Body of pancreas (tissue), 4 donors: ENCODE measurements around the gene GRK4. TPM values are rescaled to one million over a fixed set of nuclear protein-coding genes. Genes with fewer than 3 reads are reported as not detected.

ENCODE experiments used
- ATAC-seq: fragments of 150-250 bp; one replicate; pipeline ENCODE4 v1.9.1; 2016
- DNase-seq, 4 donors: peaks; one replicate each; pipeline ENCODE4 v3.0.0-alpha.2; 2019
- H3K27ac ChIP-seq, 4 donors: fragments of 200-600 bp; sonication (generic); 1 replicate in 3 of 4; 2 replicates in 1 of 4; pipeline versions ENCODE4 v1.5.1 to v1.6.1; 2016 to 2019; ENCODE audit warnings: mild to moderate bottlenecking in 1 of 4, mixed read lengths in 1 of 4, moderate library complexity in 1 of 4
- H3K27me3 ChIP-seq, 2 donors: fragments of 200-600 bp; sonication (generic); one replicate each; pipeline ENCODE4 v1.6.0; 2016; ENCODE audit warnings: mild to moderate bottlenecking in 1 of 2
- H3K36me3 ChIP-seq, 2 donors: fragments of 200-600 bp; sonication (generic); replicated peaks in 1 of 2; 2 replicates each; pipeline ENCODE4 v1.5.1; 2016; ENCODE audit warnings: low read depth in 2 of 2; ENCODE audit not compliant: insufficient read depth in 1 of 2
- H3K4me1 ChIP-seq: fragments of 200-600 bp; sonication (generic); one replicate; pipeline ENCODE4 v1.6.0; 2016
- H3K4me3 ChIP-seq, 2 donors: fragments of 200-600 bp; sonication (generic); 1 replicate in 1 of 2; 2 replicates in 1 of 2; pipeline ENCODE4 v1.5.1; 2016 to 2019
- H3K9me3 ChIP-seq, 3 donors: fragments of 200-600 bp; sonication (generic); 1 replicate in 2 of 3; 2 replicates in 1 of 3; pipeline ENCODE4 v1.5.1; 2016
- POLR2A ChIP-seq, 3 donors: fragments of 450-650 bp; IDR thresholded peaks; one replicate each; pipeline ENCODE4 v1.6.1; 2016; ENCODE audit warnings: antibody characterized with exemption in 3 of 3, mild to moderate bottlenecking in 2 of 3
- WGBS, 2 donors: methylation state at CpG; one replicate each; pipeline ENCODE4 v1.1.5; 2017; 5-methylcytosine and 5-hydroxymethylcytosine counted together
- intact Hi-C: fragments of 100-400 bp; cut with DNase I; formaldehyde crosslinking; loops from one replicate; pipeline ENCODE4 v1.15.1; 2023
- total RNA-seq, 2 donors: library from RNA; depleted of rRNA; stranded (reverse); fragments of >200 nt; gene quantifications; one replicate each; pipeline ENCODE4 v1.1.0, GENCODE V29; 2016
- TF ChIP-seq, protein P1 (sequence below), 7 experiments: fragments of 450-650 bp in 4 of 7; fragments of 200-600 bp in 3 of 7; sonication (generic) in 3 of 7; IDR thresholded peaks; one replicate each; pipeline ENCODE4 v1.5.1; 2016 to 2019; ENCODE audit warnings: antibody characterized with exemption in 7 of 7

The GRK4 gene
- total RNA-seq, 2 donors from 2014 or later = 6.5 to 14.5 TPM

DNA sequence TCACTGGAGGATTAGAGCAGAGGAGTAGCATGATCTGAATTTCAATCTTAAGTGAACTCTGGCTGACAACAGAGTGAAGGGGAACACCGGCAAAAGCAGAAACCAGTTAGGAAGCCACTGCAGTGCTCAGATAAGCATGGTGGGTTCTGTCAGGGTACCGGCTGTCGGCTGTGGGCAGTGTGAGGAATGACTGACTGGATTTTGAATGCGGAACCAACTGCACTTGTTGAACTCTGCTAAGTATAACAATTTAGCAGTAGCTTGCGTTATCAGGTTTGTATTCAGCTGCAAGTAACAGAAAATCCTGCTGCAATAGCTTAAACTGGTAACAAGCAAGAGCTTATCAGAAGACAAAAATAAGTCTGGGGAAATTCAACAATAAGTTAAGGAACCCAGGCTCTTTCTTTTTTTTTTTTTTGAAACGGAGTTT, 116.3 kb downstream of the GRK4 start:
- H3K4me1 ChIP-seq = peaks cover 21% of the 10 kb centered on the region
- H3K9me3 ChIP-seq = no peaks in the 10 kb centered on the region
- H3K27me3 ChIP-seq = no peaks in the 10 kb centered on the region
- H3K4me3 ChIP-seq = no peak overlapping the region
- ATAC-seq (no peak), DNase-seq (no peak)
- no peak overlapping the region for H3K27ac ChIP-seq
- H3K36me3 ChIP-seq = no peaks in the 10 kb centered on the region
- intact Hi-C loops = no loop called here
- 60 to 85% methylated on average over 6 of the region's 6 CpGs for WGBS, 2 donors
- TF ChIP-seq, protein P1, sequence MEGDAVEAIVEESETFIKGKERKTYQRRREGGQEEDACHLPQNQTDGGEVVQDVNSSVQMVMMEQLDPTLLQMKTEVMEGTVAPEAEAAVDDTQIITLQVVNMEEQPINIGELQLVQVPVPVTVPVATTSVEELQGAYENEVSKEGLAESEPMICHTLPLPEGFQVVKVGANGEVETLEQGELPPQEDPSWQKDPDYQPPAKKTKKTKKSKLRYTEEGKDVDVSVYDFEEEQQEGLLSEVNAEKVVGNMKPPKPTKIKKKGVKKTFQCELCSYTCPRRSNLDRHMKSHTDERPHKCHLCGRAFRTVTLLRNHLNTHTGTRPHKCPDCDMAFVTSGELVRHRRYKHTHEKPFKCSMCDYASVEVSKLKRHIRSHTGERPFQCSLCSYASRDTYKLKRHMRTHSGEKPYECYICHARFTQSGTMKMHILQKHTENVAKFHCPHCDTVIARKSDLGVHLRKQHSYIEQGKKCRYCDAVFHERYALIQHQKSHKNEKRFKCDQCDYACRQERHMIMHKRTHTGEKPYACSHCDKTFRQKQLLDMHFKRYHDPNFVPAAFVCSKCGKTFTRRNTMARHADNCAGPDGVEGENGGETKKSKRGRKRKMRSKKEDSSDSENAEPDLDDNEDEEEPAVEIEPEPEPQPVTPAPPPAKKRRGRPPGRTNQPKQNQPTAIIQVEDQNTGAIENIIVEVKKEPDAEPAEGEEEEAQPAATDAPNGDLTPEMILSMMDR (IDR thresholded peaks at IDR 0.05) = no peak
- TF ChIP-seq POLR2A (IDR thresholded peaks at IDR 0.05) = no peak

DNA sequence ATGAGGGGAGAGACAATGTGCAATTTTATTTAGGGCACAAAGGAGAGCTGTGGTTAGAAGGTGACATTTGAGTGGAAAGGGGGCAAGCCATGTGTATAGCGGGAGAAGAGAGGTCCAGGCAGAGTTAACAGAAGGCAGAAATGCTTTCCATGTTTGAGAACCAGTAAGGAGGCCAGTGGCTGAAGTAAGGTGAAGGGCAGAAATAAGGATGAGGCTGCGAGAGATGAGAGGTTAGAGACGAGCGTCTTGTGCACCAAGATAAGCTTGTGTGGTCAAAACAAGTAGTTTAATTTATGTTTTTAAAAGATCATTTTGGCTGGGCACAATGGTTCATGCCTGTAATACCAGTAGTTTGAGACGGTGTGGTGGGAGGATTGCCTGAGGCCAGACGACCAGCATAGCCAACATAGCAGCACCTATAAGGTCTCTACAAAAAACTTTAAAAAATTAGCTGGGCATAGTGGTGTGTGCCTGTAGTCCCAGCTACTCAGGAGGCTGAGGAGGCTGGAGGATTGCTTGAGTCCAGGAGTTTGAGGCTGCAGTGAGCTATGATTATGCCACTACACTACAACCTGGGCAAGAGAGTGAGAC, 119.6 kb downstream of the GRK4 start:
- Histone ChIP-seq H3K27me3 (no peaks in the 10 kb centered on the region), H3K4me3 (no peak overlapping the region), H3K36me3 (no peaks in the 10 kb centered on the region), H3K9me3 (no peaks in the 10 kb centered on the region), H3K27ac (no peak overlapping the region), H3K4me1 (peaks cover 9% of the 10 kb centered on the region)
- 81 to 83% methylated on average over 6 of the region's 6 CpGs for WGBS, 2 donors
- intact Hi-C loops = no loop called here
- ATAC-seq = no peak
- no peak for TF ChIP-seq POLR2A (IDR thresholded peaks at IDR 0.05)
- TF ChIP-seq, protein P1 (IDR thresholded peaks at IDR 0.05) = no peak
- DNase-seq = no peak

DNA sequence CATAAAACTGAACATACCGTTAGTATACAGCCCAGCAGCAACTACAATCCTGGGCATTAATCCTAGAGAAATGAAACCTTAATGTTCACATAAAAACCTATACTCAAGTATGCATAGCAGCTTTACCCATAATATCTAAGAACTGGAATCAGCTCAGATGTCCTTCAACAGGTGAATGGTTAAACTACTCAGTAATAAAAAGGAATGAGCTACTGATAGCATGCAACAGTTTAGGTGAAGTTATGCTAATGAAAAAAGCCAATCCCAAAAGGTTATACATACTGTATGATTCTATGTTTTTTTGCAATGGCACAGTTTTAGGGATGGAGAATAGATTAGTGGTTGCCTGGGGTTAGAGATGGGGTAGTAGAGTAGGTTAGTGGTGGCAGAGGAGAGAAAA, 120.4 kb downstream of the GRK4 start:
- no peak overlapping the region for H3K4me3 ChIP-seq
- H3K9me3 ChIP-seq = no peaks in the 10 kb centered on the region
- intact Hi-C loops = no loop called here
- TF ChIP-seq, protein P1 (IDR thresholded peaks at IDR 0.05) = no peak
- no peak for TF ChIP-seq POLR2A (IDR thresholded peaks at IDR 0.05)
- H3K36me3 ChIP-seq = no peaks in the 10 kb centered on the region
- no peaks in the 10 kb centered on the region for H3K27me3 ChIP-seq
- no peak for ATAC-seq
- H3K4me1 ChIP-seq = peaks cover 8% of the 10 kb centered on the region
- DNase-seq = no peak
- 0 to 60% methylated on average over 1 of the region's 1 CpG for WGBS, 2 donors
- no peak overlapping the region for H3K27ac ChIP-seq

DNA sequence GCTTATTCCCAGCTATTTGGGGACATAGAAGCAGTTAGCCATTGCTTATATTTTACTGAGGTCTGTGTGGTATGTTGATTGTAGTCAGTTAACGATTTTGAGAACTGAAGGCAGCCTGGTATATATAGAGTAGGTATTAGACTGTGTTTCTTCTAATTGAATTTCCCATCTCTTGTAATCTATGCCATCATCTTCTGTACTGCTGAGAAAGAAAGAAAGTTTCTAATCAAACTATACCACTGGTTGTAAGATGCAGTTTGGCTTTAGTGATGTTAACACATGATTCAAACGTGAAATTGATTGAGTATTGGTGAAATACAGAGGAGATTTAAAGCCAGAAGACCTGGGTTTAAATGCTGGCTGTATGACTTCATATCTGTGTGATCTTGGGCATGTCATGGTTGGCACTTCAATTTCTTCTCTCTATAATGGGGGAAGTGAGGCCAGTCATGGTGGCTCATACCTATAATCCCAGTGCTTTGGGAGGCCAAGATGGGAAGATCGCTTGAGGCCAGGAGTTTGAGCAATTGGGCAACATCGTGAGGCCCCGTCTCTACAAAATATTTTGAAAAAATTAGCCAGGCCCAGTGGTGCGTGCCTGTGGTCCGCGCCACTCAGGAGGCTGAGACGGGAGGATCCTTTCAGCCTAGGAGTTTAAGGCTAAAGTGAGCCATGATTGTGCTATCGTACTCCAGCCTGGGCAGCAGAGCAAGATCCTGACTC, 122.7 kb downstream of the GRK4 start:
- Histone ChIP-seq H3K36me3 (no peaks in the 10 kb centered on the region), H3K4me3 (no peak overlapping the region), H3K27ac (no peak overlapping the region), H3K27me3 (no peaks in the 10 kb centered on the region), H3K9me3 (no peaks in the 10 kb centered on the region), H3K4me1 (peaks cover 8% of the 10 kb centered on the region)
- ATAC-seq (no peak), DNase-seq (no peak)
- intact Hi-C loops = no loop called here
- TF ChIP-seq, protein P1 (IDR thresholded peaks at IDR 0.05) = no peak
- no peak for TF ChIP-seq POLR2A (IDR thresholded peaks at IDR 0.05)
- 90 to 93% methylated on average over 10 of the region's 10 CpGs for WGBS, 2 donors
